Heart left ventricle (tissue), 16 donors: ENCODE measurements around the gene IGFBP3. TPM values are rescaled to one million over a fixed set of nuclear protein-coding genes. Genes with fewer than 3 reads are reported as not detected.

Source experiments
- ATAC-seq, 4 donors: fragments of 200-7000 bp; cut with Tn5 transposase; one replicate each; pipeline ENCODE4 v1.9.1; 2020 to 2022; ENCODE audit warnings: moderate library complexity in 4 of 4, mild to moderate bottlenecking in 3 of 4, moderate number of reproducible peaks in 1 of 4
- DNase-seq, 5 donors: peaks; one replicate each; pipeline ENCODE4 v3.0.0-alpha.2; 2020
- H3K27ac ChIP-seq, 12 donors: fragments of 200-600 bp; sonication (generic) in 4 of 12; one replicate each; pipeline versions ENCODE4 v1.5.0 to v1.8.0; 2016 to 2022; ENCODE audit warnings: mild to moderate bottlenecking in 2 of 12
- H3K27me3 ChIP-seq, 9 donors: fragments of 200-600 bp; sonication (generic) in 2 of 9; one replicate each; pipeline versions ENCODE4 v1.5.1 to v1.8.0; 2016 to 2022; ENCODE audit warnings: mild to moderate bottlenecking in 3 of 9
- H3K36me3 ChIP-seq, 9 donors: fragments of 200-600 bp; sonication (generic) in 2 of 9; one replicate each; pipeline versions ENCODE4 v1.5.0 to v1.8.0; 2018 to 2022; ENCODE audit warnings: mild to moderate bottlenecking in 2 of 9
- H3K4me1 ChIP-seq, 12 donors: fragments of 200-600 bp; sonication (generic) in 4 of 12; one replicate each; pipeline versions ENCODE4 v1.5.0 to v1.8.0; 2016 to 2022; ENCODE audit warnings: mild to moderate bottlenecking in 3 of 12
- H3K4me3 ChIP-seq, 12 donors: fragments of 200-600 bp; sonication (generic) in 4 of 12; one replicate each; pipeline versions ENCODE4 v1.5.0 to v1.8.0; 2017 to 2022; ENCODE audit warnings: mild to moderate bottlenecking in 9 of 12, moderate library complexity in 4 of 12
- H3K9me3 ChIP-seq, 12 donors: fragments of 200-600 bp; sonication (generic) in 4 of 12; one replicate each; pipeline versions ENCODE4 v1.5.0 to v1.8.0; 2016 to 2022; ENCODE audit warnings: mild to moderate bottlenecking in 1 of 12
- CTCF ChIP-seq, 12 donors: fragments of 200-600 bp; sonication (generic) in 4 of 12; IDR thresholded peaks; one replicate each; pipeline versions ENCODE4 v1.5.0 to v1.8.0; 2018 to 2022; ENCODE audit warnings: antibody characterized with exemption in 12 of 12, mild to moderate bottlenecking in 5 of 12
- POLR2A ChIP-seq, 2 donors: fragments of 450-650 bp; IDR thresholded peaks; one replicate each; pipeline ENCODE4 v1.6.1; 2017; ENCODE audit warnings: antibody characterized with exemption in 2 of 2, mild to moderate bottlenecking in 2 of 2, moderate library complexity in 2 of 2
- WGBS, 4 donors: extraction: QIAGEN DNeasy Blood & Tissue Kit in 2 of 4; methylation state at CpG; one replicate each; pipeline versions ENCODE4 v1.1.5 to v1.1.7; 2013 to 2018; 5-methylcytosine and 5-hydroxymethylcytosine counted together
- intact Hi-C, 10 donors: fragments of 100-400 bp; cut with DNase I; formaldehyde crosslinking; loops; one replicate each; pipeline versions ENCODE4 v1.11.1 to v1.14.2; 2022
- polyA plus RNA-seq, 2 donors: library from polyadenylated mRNA; stranded (reverse); fragments of 200-250 nt; gene quantifications; one replicate each; pipeline ENCODE4 v1.2.3, GENCODE V29; 2013
- total RNA-seq, 9 donors: library from RNA; depleted of rRNA in 2 of 9; stranded (reverse); fragments of >200 nt in 2 of 9; fragmentation: NEBNext Ultra II Directional in 3 of 9; extraction: Animal tissue kit (Norgen Biotek cat#: 25700) in 3 of 9; gene quantifications; one replicate each; pipeline versions ENCODE4 v1.1.0 to v1.2.4, GENCODE V29; 2016 to 2023
- donor health status: ischemic (EF 13 %, LVEDD 7.1; RV severe dilation, severe dysfunction).
- donor health status: healthy with polysubstance abuse.
- donor health status: DM: no; HTN: yes; CAD: no.
- donor health status: DM: no; HTN: no; CAD: no.
- donor health status: ischemic (EF 25% LVEDD 6.9; RV normal size, moderate dysfunction).
- donor health status: ischemic (EF 25% LVEDD 5.7; RV mildly dilated, moderate dysfunction).
- donor health status: healthy.
- donor health status: DM: yes; HTN: yes; CAD: no.
- donor health status: ischemic (EF 35%, LVEDD 5.7; RV mildly dilated, moderate dysfunction).
- donor health status: nonischemic (EF 11% LVEDD 7.7; RV severe dilation, severe dysfunction).
- donor health status: DM: yes; HTN: yes; CAD: no.
- donor health status: PGD.
- donor health status: ischemic (EF 29% LVEDD 5.4; RV normal size, mild dysfunction).
- donor health status: nonischemic (EF 23%, LVEDD 6.1; RV moderate dilation, normal function).

IGFBP3 gene
- total and polyA plus RNA-seq, 11 donors: 18.1 to 165 (median 66.3) TPM

GRCh38 chr7:45923290-45923689 lies 2.2 kb upstream of the IGFBP3 start:
- H3K4me1 ChIP-seq: peaks cover 0 to 37% (median 22%) of the 10 kb centered on the region in 12 donors
- ATAC-seq: peak in 3 of 4 donors; percentile 52 to 61 (median 59)
- no peaks in the 10 kb centered on the region for H3K9me3 ChIP-seq
- H3K4me3 ChIP-seq: peak overlapping the region in 9 of 12 donors; percentile 13 to 72 (median 59)
- WGBS, 4 donors: 10 to 12% (median 11%) methylated on average over 9 of the region's 9 CpGs
- TF ChIP-seq CTCF (IDR thresholded peaks at IDR 0.05): peak; percentile 80 to 98 (median 91)
- TF ChIP-seq POLR2A (IDR thresholded peaks at IDR 0.05): no peak
- no peaks in the 10 kb centered on the region for H3K36me3 ChIP-seq
- intact Hi-C loops: loop anchor here (1.0 to 10.0 kb wide), 22 partner anchors 132 to 1332 kb away; no protein-coding TSS in a partner anchor
- H3K27me3 ChIP-seq: peaks cover 0 to 49% (median 0%) of the 10 kb centered on the region in 9 donors
- DNase-seq: peak; percentile 71 to 83 (median 76)
- peak overlapping the region in 7 of 12 donors; percentile 14 to 75 (median 48) for H3K27ac ChIP-seq

- TF ChIP-seq CTCF (IDR thresholded peaks at IDR 0.05) (no peak), POLR2A (IDR thresholded peaks at IDR 0.05) (no peak)
- DNase-seq (peak in 1 of 5 donors; percentile 21), ATAC-seq (peak in 3 of 4 donors; percentile 2 to 49 (median 44))
- Histone ChIP-seq H3K4me3 (peak overlapping the region in 11 of 12 donors; percentile 13 to 72 (median 59)), H3K9me3 (no peaks in the 10 kb centered on the region), H3K36me3 (no peaks in the 10 kb centered on the region), H3K27me3 (peaks cover 0 to 54% (median 0%) of the 10 kb centered on the region in 9 donors), H3K4me1 (peaks cover 0 to 42% (median 22%) of the 10 kb centered on the region in 12 donors), H3K27ac (peak overlapping the region in 9 of 12 donors; percentile 14 to 75 (median 41))
- intact Hi-C loops: loop anchor here (1.0 to 10.0 kb wide), 25 partner anchors 132 to 1332 kb away; no protein-coding TSS in a partner anchor
- 1 to 3% (median 1%) methylated on average over 11 of the region's 11 CpGs for WGBS, 4 donors
Observed at GRCh38 chr7:45922810-45923209, 1.7 kb upstream of the IGFBP3 start.

GRCh38 chr7:45921699-45922519 lies 837 bp upstream of the IGFBP3 start:
- DNase-seq (peak; percentile 58 to 78 (median 73)), ATAC-seq (peak; percentile 16 to 65 (median 42))
- Histone ChIP-seq H3K4me3 (peak overlapping the region in 11 of 12 donors; percentile 43 to 72 (median 59)), H3K27me3 (peaks cover 0 to 56% (median 0%) of the 10 kb centered on the region in 9 donors), H3K36me3 (peaks cover 0 to 5% (median 0%) of the 10 kb centered on the region in 9 donors), H3K27ac (peak overlapping the region in 9 of 12 donors; percentile 25 to 75 (median 58)), H3K9me3 (no peaks in the 10 kb centered on the region), H3K4me1 (peaks cover 0 to 49% (median 22%) of the 10 kb centered on the region in 12 donors)
- TF ChIP-seq CTCF (IDR thresholded peaks at IDR 0.05): peak; percentile 78 to 97 (median 93)
- TF ChIP-seq POLR2A (IDR thresholded peaks at IDR 0.05): no peak
- intact Hi-C loops: loop anchor here (1.0 to 10.0 kb wide), 25 partner anchors 133 to 1333 kb away; no protein-coding TSS in a partner anchor
- WGBS, 4 donors: 7 to 13% (median 10%) methylated on average over 33 to 36 of the region's 36 CpGs

- Histone ChIP-seq H3K27me3 (peaks cover 0 to 56% (median 0%) of the 10 kb centered on the region in 9 donors), H3K27ac (peak overlapping the region in 9 of 12 donors; percentile 9 to 75 (median 58)), H3K4me1 (peaks cover 0 to 49% (median 22%) of the 10 kb centered on the region in 12 donors), H3K4me3 (peak overlapping the region; percentile 24 to 72 (median 59)), H3K9me3 (no peaks in the 10 kb centered on the region), H3K36me3 (peaks cover 0 to 11% (median 0%) of the 10 kb centered on the region in 9 donors)
- 2 to 10% (median 6%) methylated on average over 13 to 31 of the region's 31 CpGs for WGBS, 4 donors
- no peak for TF ChIP-seq CTCF (IDR thresholded peaks at IDR 0.05)
- no peak for TF ChIP-seq POLR2A (IDR thresholded peaks at IDR 0.05)
- intact Hi-C loops: loop anchor here in 7 of 10 donors (5.0 to 10.0 kb wide), 15 partner anchors 133 to 1333 kb away; no protein-coding TSS in a partner anchor
- DNase-seq: peak in 2 of 5 donors; percentile 43 to 46
- ATAC-seq: peak in 2 of 4 donors; percentile 3 to 14
Observed at GRCh38 chr7:45921381-45921698, 268 bp upstream of the IGFBP3 start.
